GM18909 (cell line): ENCODE results near the gene TRIM37.

Experiments
- ATAC-seq: cut with Tn5 transposase; IDR thresholded peaks from one replicate; pipeline ENCODE4 v1.9.1; 2021; ENCODE audit warnings: mild to moderate bottlenecking; ENCODE audit not compliant: unreplicated experiment, poor library complexity

The TRIM37 gene

DNA sequence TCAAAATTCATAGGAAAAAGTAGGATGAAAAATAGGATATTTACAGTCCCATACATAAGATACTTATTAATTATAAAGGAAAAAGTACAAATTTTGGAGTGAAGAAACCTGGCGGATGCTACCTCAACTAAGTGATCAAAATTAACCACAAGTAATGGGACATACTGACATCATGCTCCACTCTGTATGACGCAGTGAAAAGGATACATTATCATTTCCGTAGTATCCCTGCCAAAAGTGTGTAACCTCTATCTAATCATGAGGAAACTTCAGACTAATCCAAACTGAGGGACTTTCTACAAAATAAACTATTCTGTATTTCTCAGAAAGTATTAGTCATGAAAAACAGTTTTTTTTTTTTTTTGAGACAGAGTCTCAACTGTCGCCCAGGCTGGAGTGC is 60.5 kb downstream of the TRIM37 start:
- no peak for ATAC-seq

DNA sequence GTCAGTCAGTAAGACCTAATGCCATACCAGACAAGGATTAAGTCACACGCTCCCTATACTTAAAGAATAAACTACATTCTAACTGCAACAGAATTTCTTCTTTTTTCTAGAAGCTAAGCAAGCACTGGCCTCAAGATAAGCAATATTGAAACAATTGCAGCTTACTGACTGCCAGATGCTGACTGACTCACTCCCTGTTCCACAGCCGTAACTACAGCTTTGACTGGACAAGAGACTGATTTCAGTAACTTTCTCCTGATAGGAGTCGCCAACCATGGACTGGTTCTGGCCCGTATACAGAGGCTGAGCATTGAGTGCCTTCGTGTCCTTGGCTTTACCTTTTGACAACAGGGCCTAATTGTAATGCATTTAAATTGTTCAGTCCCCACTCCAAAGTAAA is 67.9 kb downstream of the TRIM37 start:
- no peak for ATAC-seq

DNA sequence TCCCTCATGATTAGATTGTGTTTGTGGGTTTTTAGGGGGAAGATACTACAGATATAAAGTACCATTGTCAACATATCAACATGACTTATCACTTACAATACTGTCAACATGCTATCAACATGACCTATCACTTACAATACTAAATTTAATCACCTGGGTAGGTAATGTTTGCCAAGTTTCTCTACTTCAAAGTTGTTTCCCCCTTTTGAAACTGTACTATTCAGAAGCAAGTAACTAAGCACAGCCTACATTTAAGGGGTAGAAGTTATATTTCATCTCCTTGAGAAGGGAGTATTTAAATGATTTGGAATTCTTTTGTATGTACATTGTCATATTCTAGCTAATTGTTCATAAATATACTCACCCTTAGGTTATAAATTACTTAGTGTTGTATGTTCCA is 68.7 kb downstream of the TRIM37 start:
- ATAC-seq: no peak

DNA sequence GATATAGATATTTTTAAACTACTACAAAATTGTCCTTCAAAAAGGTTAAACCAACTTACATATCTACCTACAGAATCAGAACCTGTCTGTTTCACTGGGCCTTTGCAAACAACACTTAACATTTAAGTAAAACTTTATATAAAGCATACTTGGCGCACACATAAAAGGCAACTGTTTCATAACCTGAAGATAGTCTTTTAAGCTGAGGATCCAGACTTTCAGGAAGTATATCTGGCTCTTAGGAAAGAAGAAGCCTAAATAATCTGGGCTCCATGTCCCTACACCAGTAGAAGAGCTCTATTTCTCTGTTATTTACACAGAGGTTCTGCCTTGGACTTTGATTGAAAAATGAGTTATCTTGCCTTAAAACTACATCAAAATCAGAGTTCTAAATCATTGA is 75.9 kb downstream of the TRIM37 start:
- ATAC-seq: no peak

DNA sequence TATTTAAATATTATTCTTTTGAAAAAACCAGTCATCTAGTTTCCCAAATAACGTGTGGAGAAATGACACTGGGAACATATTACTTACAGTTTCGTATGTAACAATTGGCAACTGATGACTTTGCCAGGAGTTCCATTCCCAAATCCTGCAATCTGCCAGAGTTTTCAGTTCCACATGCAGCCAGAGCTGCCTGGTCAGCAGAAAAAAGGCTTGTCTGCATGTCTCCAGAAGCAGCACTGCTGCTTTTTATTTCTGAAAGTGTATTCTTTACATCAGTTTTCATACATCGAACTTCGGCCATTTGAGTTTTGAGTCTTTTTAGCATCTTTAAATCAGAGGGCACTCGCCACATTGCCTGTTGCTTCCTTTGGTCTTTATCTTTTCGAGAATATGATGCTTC is 78.4 kb downstream of the TRIM37 start:
- ATAC-seq: no peak

GRCh38 chr17:59027750-59028149 is 78.9 kb downstream of the TRIM37 start:
- no peak for ATAC-seq

GRCh38 chr17:59026176-59026939 is 80.3 kb downstream of the TRIM37 start:
- ATAC-seq: no peak

DNA sequence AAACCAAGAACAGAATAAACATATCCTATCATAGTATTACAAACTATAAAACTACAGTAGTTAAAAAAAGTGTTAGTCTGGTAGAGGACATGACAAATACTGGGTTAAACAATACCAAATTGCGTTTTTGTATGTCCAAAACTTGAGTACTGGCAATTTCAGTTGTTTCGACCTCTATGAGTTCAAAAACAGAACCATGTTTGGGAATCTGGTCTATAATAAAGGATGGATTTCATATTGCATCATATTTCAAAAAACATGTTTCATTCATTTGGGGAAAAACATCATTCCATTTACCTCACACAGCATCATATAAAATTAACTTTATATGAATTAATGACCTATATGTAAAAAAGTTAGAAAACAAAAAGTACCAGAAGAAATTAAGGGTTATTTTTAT is 81.8 kb downstream of the TRIM37 start:
- ATAC-seq: no peak

- ATAC-seq: no peak
Observed at GRCh38 chr17:59018019-59018418, 88.7 kb downstream of the TRIM37 start.

GRCh38 chr17:59011975-59012374 is 94.7 kb downstream of the TRIM37 start:
- ATAC-seq: no peak

- no peak for ATAC-seq
Observed at GRCh38 chr17:59010026-59010425, 96.7 kb downstream of the TRIM37 start.

DNA sequence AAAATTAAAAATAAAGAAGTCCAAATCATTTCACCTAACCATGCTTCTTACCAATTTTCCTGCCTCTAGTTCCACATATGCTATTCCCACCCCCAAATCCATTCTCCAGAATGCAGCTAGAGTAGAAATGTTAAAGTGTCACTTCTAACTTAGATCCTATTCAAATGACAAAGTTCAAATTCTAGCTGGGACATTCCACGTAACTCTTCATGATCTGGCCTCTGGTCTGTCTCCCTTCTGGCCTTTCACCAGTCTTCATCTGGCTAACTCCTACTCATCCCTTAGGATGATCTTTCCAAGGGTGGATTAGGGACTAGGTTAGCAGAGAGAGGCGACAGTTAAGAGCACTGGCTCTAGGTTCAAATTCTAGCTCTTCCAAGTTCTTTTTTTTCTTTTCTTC is 97.9 kb downstream of the TRIM37 start:
- no peak for ATAC-seq

- no peak for ATAC-seq
Observed at GRCh38 chr17:59007995-59008394, 98.7 kb downstream of the TRIM37 start.

DNA sequence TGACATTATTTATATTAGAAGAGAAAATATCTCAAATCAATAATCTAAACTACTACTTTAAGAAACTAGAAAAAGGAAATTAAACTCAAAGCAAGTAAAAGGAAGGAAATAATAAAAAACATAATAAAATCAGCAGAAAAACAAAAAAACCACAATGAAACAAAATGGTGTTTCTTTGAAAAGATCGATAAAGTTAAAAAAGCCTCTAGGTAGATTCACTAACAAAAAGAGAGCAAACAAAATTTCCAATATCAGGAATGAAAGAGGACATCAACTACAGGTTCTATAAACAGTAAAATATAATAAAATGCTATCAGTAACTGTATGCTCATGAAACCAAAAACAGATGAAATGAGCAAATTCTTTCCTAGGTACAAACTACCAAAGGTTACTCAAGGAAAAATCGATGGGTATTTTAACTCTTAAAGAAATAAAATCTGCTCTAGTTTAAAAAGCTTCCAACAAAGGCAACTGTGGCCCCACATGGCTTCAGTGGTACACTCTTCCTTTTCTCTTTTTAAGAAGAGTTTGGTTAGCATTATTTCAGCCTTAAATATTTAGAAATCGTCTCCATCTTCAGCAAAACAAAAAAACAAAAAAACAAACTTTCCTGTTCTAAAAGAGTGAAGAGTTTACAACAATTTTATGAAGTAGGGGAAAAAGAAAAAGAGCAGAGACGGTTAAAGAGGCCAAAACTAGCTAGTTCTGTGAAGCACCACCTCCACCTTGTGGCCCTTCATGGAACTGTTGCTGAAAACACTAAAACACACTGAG is 102.2 kb downstream of the TRIM37 start:
- no peak for ATAC-seq

- ATAC-seq: no peak
Observed at GRCh38 chr17:59003860-59004259, 102.8 kb downstream of the TRIM37 start.

DNA sequence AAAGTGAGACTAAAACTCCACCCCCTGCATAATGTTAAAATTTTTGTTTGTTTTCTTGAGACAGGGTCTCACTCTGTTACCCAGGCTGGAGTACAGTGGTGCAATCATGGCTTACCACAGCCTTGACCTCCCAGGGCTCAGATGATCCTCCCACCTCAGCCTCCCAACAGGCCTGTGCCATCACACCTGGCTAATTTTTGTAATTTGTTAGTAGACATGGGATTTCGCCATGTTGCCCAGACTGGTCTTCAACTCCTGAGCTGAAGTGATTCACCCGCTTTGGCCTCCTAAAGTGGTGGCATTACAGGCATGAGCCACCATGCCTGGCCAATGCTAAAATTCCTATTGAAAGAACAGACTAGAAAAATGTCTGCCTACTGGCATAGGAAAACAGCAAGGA is 103.8 kb downstream of the TRIM37 start:
- ATAC-seq: no peak

DNA sequence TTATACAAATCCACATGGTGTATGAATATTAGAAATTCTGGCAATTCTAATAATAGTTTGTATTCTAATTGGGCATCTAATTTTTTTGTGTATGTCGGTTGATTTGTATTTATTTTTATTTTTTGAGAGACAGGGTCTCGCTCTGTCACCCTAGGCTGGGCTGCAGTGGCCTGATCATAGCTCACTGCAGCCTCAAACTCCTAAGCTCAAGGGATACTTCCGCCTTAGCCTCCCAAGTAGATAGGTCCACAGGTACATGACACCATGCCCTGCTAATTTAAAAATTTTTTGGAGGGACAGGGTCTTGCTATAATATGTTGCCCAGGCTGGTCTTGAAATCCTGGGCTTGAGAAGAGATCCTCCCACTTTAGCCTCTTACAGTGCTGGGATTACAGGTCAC is 104.6 kb downstream of the TRIM37 start:
- ATAC-seq: no peak

DNA sequence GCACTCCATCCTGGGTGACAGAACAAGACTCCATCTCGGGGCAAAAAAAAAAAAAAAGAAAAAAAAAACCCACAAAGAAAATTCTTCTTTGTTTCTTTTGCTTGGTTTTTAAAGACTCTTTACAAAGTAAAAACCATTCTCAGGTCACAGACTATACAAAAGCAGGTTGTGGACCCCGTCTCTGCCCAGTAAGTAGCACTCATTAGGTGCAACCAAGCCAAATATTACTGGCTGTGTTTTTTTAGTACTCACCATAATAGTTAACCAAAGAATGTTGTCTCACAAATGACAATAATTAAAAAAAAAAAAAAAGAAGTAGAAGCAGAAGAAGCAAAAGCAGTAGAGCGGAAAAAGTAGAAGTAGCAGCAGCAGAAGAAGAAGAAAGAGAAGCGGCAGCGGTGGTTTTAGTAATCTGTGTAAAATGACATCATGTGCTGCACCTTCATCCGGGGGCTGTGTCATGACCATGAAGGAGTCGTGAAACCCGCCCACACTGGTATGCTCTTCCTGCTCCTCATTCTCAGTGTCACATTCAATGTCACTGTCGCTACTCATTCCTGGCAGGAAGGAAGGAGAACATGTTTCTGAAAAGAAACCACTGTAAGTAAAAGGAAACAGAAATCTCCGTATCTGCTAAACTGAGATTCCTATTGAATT is 105.4 kb downstream of the TRIM37 start:
- peak; percentile 86 for ATAC-seq

GRCh38 chr17:59000022-59000421 is 106.7 kb downstream of the TRIM37 start:
- ATAC-seq: no peak

GRCh38 chr17:58999500-58999899 is 107.2 kb downstream of the TRIM37 start:
- no peak for ATAC-seq

DNA sequence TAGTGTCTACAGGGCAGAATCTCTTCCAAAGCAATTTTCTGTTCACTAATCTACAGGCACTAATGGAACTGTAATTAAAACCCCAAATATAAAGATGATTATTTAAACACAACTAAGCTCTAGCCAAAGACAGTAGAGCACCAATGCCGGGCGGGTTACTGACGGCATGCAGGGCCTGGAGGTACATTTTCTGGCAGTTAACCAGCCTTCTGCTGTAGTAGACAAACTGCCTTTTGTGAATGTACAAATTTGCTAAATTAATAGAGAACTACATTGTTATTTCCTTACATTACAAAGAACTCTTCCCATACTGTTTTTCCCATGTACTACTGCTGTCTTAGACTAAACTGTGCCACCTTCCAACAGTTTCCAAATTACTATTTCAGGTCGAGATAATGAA is 107.8 kb downstream of the TRIM37 start:
- ATAC-seq: no peak
